ENCODE measurements around the gene FBXW9. TPM values are rescaled to one million over a fixed set of nuclear protein-coding genes. Genes with fewer than 3 reads are reported as not detected.
"Not testable (repeated sequence)": the region's sequence is repeated elsewhere in the genome, so short reads cannot be mapped to it uniquely, and the experiment has no call there.

Gene FBXW9
- total RNA-seq, 1 experiment from 2014 or later, result 21.2 TPM

DNA sequence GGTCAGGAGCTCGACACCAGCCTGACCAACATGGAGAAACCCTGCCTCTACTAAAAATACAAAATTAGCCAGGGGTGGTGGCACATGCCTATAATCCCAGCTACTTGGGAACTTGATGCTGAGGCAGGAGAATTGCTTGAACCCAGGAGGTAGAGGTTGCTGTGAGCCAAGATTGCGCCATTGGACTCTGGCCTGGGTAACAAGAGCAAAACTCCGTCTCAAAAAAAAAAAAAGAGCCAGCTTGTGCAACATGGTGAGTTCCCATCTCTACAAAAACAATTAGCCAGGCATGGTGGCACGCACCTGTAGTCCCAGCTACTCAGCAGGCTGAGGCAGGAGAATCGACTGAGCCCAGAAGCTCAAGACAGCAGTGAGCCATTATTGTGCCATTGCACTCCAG, 18.4 kb downstream of the FBXW9 start:
- peaks cover 30% of the 10 kb centered on the region for H3K36me3 ChIP-seq (replicated peaks; ENCODE audit: control insufficient read depth, insufficient read depth, low read length)
- not testable (repeated sequence) for H3K4me3 ChIP-seq (ENCODE audit: insufficient read depth, low read depth, low read length); DNase-seq

GRCh38 chr19:12676928-12677327, 19.5 kb downstream of the FBXW9 start:
- no peaks in the 10 kb centered on the region for H3K27me3 ChIP-seq (ENCODE audit: control insufficient read depth, insufficient read depth, low read length)
- no peak for DNase-seq
- H3K4me3 ChIP-seq (ENCODE audit: insufficient read depth, low read depth, low read length), result no peak overlapping the region
- peaks cover 30% of the 10 kb centered on the region for H3K36me3 ChIP-seq (replicated peaks; ENCODE audit: control insufficient read depth, insufficient read depth, low read length)

More for the DNA sequence above, 18.4 kb downstream of the FBXW9 start:
- H3K27me3 ChIP-seq (ENCODE audit: control insufficient read depth, insufficient read depth, low read length), result not testable (repeated sequence)

- no peak overlapping the region for H3K4me3 ChIP-seq (ENCODE audit: insufficient read depth, low read depth, low read length)
- H3K36me3 ChIP-seq (replicated peaks; ENCODE audit: control insufficient read depth, insufficient read depth, low read length), result peaks cover 30% of the 10 kb centered on the region
- H3K27me3 ChIP-seq (ENCODE audit: control insufficient read depth, insufficient read depth, low read length), result no peaks in the 10 kb centered on the region
- peak; percentile 96 for DNase-seq
Observed at GRCh38 chr19:12676384-12676792, 20.0 kb downstream of the FBXW9 start.

GRCh38 chr19:12675940-12676339, 20.5 kb downstream of the FBXW9 start:
- Histone ChIP-seq H3K4me3 (ENCODE audit: insufficient read depth, low read depth, low read length) (no peak overlapping the region), H3K27me3 (ENCODE audit: control insufficient read depth, insufficient read depth, low read length) (no peaks in the 10 kb centered on the region), H3K36me3 (replicated peaks; ENCODE audit: control insufficient read depth, insufficient read depth, low read length) (peaks cover 30% of the 10 kb centered on the region)
- no peak for DNase-seq

- Histone ChIP-seq H3K27me3 (ENCODE audit: control insufficient read depth, insufficient read depth, low read length) (no peaks in the 10 kb centered on the region), H3K36me3 (replicated peaks; ENCODE audit: control insufficient read depth, insufficient read depth, low read length) (peaks cover 30% of the 10 kb centered on the region), H3K4me3 (ENCODE audit: insufficient read depth, low read depth, low read length) (no peak overlapping the region)
- DNase-seq, result no peak
Observed at GRCh38 chr19:12675399-12675798, 21.0 kb downstream of the FBXW9 start.

DNA sequence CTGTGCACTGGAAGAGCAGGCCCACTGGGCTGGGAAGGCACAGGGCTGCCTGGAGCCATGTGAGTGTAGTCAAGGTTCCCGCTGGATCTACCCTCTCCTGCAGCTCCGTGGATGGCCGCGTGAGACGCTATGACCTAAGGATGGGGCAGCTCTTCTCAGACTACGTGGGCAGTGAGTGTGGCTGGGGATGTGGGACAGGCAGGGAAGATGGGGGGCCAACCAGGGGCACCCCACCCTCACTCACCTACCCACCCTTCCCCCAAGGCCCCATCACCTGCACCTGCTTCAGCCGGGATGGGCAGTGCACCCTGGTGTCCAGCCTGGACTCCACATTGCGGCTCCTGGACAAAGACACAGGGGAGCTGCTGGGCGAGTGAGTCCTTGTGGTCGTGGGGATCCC, 23.7 kb downstream of the FBXW9 start:
- Histone ChIP-seq H3K4me3 (ENCODE audit: insufficient read depth, low read depth, low read length) (no peak overlapping the region), H3K36me3 (replicated peaks; ENCODE audit: control insufficient read depth, insufficient read depth, low read length) (peaks cover 19% of the 10 kb centered on the region), H3K27me3 (ENCODE audit: control insufficient read depth, insufficient read depth, low read length) (no peaks in the 10 kb centered on the region)
- DNase-seq, result peak; percentile 46

DNA sequence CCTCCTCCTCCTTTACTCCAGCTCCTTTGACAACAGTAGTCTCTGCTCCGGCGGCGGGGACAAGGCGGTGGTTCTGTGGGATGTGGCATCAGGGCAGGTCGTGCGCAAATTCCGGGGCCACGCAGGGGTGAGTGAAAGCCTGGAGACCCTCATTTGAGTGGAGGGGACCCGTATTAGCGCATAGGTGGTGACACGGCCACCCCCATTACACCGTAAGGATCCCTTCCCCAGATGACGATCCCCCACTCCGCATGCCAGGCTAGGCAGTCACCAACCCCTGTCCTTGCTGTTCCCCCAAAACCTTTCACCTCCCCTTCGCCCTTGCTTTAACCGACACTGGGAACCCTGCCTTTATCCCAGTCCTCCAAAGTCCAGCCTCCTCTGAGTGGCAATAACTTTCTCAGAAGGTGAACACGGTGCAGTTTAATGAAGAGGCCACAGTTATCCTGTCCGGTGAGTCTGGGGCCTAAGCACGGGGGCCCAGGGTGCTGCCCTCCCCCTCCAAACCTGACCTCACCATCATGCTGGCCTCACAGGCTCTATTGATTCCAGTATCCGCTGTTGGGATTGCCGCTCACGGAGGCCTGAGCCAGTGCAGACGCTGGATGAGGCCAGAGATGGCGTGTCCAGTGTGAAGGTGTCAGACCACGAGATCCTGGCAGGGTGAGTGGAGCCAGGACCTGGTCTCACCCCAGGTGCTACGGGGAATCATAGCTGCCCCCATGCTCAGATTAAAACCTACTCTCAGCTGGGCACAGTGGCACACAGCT, 26.1 kb downstream of the FBXW9 start:
- no peak for DNase-seq
- Histone ChIP-seq H3K27me3 (ENCODE audit: control insufficient read depth, insufficient read depth, low read length) (no peaks in the 10 kb centered on the region), H3K36me3 (replicated peaks; ENCODE audit: control insufficient read depth, insufficient read depth, low read length) (peaks cover 5% of the 10 kb centered on the region), H3K4me3 (ENCODE audit: insufficient read depth, low read depth, low read length) (peak overlapping the region; percentile 87)

GRCh38 chr19:12669270-12670158, 26.9 kb downstream of the FBXW9 start:
- Histone ChIP-seq H3K27me3 (ENCODE audit: control insufficient read depth, insufficient read depth, low read length) (no peaks in the 10 kb centered on the region), H3K4me3 (ENCODE audit: insufficient read depth, low read depth, low read length) (peak overlapping the region; percentile 87)
- peak; percentile 86 for DNase-seq

GRCh38 chr19:12668932-12669269, 27.5 kb downstream of the FBXW9 start:
- peak; percentile 77 for DNase-seq
- Histone ChIP-seq H3K27me3 (ENCODE audit: control insufficient read depth, insufficient read depth, low read length) (no peaks in the 10 kb centered on the region), H3K36me3 (replicated peaks; ENCODE audit: control insufficient read depth, insufficient read depth, low read length) (peaks cover 4% of the 10 kb centered on the region), H3K4me3 (ENCODE audit: insufficient read depth, low read depth, low read length) (peak overlapping the region; percentile 87)

More at GRCh38 chr19:12669270-12670158, 26.9 kb downstream of the FBXW9 start:
- peaks cover 7% of the 10 kb centered on the region for H3K36me3 ChIP-seq (replicated peaks; ENCODE audit: control insufficient read depth, insufficient read depth, low read length)

DNA sequence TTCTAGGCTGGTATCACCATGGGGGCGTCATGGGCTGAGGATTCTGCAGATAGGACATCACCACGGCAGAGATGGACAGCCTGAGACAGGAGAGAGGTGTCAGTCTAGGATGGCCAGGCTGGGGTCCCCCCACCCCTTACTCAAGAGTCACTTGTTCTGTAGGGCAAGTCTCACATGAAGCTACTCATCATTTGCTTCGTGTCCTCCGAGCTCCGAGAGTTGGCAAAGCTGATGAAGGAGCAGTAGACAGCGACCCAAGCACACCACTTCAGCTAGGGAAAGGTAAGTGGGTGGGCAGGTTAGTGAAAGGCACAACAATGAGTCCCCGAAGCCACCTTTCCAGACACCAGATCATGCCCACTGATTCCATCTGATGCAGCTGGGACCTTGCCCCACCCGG, 28.1 kb downstream of the FBXW9 start:
- Histone ChIP-seq H3K4me3 (ENCODE audit: insufficient read depth, low read depth, low read length) (peak overlapping the region; percentile 87), H3K36me3 (replicated peaks; ENCODE audit: control insufficient read depth, insufficient read depth, low read length) (peaks cover 6% of the 10 kb centered on the region), H3K27me3 (ENCODE audit: control insufficient read depth, insufficient read depth, low read length) (no peaks in the 10 kb centered on the region)
- no peak for DNase-seq

DNA sequence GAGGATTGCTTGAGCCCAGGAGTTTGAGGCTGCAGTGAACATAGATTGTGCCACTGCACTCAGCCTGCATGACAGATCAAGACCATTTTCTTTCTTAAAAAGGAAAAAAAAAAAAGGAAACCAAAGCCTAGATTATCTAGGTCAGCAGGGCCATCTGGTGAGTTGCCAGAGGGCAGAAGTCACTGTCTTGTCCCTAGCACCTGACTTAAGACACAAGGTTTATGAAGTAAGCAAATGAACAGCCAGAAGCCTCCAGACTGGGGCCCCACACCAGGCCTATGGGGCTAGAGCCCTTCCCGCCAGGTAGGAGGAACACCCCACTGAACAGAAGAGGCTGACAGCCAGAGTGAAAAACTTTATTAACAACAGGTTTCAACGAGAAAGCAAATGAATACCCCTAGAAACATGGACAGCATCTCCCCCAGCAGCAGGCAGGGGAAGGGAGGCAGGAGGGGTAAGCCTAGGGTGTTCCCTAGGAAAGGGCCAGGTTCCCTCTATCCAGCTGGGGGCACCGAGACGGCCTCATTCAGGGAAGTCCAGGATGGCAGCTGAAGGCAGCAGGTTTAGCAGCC, 28.6 kb downstream of the FBXW9 start:
- Histone ChIP-seq H3K4me3 (ENCODE audit: insufficient read depth, low read depth, low read length) (no peak overlapping the region), H3K36me3 (replicated peaks; ENCODE audit: control insufficient read depth, insufficient read depth, low read length) (peaks cover 6% of the 10 kb centered on the region), H3K27me3 (ENCODE audit: control insufficient read depth, insufficient read depth, low read length) (no peaks in the 10 kb centered on the region)
- DNase-seq, result no peak

DNA sequence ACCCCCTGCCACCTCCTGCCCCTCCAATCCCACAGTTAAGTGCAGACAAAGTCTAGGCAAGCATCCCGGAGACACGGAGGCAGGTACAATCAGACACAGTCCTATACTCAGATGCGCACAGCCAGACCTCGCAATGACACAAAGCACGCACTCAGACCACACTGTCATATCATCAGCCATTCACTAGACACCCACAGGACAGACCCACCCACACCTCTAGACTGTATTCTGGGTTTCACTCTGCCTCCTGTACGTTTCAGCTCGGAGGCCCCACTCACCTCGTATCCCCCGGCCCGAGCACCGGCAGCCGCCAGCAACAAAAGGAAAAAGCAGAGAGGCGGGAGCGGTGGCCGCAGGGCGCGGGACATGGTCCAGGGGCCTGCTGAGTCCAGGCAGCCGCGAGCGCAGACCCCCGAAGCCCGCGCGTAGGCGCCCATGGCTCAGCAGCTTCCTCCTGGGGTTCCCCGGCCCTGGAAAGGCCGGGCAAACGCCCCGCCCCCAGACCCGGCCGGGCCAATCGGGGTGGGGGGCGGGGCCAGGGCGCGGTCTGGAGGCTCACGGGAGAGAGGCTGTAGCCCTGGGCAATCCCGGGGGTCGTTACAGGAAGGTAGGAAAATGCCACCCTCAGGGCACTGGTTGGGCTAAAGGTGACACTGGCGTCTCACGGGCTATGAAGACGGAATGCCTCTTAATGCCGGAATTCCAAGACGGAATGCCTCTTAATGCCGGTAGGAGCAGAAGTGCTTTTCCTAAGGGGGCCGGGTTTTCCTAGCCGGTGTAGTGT, 30.0 kb downstream of the FBXW9 start, which contains the start of the genes MAN2B1 and WDR83:
Gene MAN2B1, minus strand, starts transcription at position 478 of the 784 bp plus-strand sequence. Its CDS starts 41 bp downstream, at position 437.
Gene WDR83, plus strand, starts transcription at position 543 of the 784 bp plus-strand sequence. CDS start 2,984 bp downstream, outside the sequence.
- no peaks in the 10 kb centered on the region for H3K27me3 ChIP-seq (ENCODE audit: control insufficient read depth, insufficient read depth, low read length)
- H3K4me3 ChIP-seq (ENCODE audit: insufficient read depth, low read depth, low read length), result peak within 1 kb of the TSS; percentile 81
- peak; percentile 99 for DNase-seq

DNA sequence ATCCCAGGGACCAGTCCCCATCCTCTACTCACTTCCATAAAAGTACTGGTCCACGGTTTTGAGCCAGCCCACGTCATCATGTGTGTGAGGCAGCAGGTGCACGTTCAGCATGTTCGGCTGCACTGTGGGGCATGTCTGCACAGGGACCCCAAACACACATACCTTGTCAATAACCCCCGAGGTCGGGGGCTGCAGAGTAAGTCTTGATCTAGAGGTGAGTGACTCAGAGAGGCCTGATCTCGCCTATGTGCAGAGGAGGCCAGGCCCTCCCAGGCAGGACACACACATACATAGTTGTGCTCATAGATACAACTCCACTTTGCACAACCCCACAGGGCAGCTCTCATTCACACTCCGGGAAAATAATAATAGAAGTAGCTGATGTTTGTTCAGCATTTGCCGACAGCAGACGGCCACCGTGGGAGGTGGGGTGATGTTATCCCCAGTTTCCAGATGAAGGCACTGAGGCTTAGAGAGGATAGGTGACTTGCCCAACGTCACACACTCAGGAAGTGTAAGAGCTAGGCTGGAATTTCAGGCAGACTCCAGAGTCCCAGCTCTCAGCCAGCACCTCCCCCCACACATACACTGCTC, 30.7 kb downstream of the FBXW9 start:
- H3K36me3 ChIP-seq (replicated peaks; ENCODE audit: control insufficient read depth, insufficient read depth, low read length), result peaks cover 12% of the 10 kb centered on the region
- H3K4me3 ChIP-seq (ENCODE audit: insufficient read depth, low read depth, low read length), result peak overlapping the region; percentile 81
- no peak for DNase-seq
- no peaks in the 10 kb centered on the region for H3K27me3 ChIP-seq (ENCODE audit: control insufficient read depth, insufficient read depth, low read length)

More for the DNA sequence above, 30.0 kb downstream of the FBXW9 start, which contains the start of the genes MAN2B1 and WDR83:
- H3K36me3 ChIP-seq (replicated peaks; ENCODE audit: control insufficient read depth, insufficient read depth, low read length), result peaks cover 7% of the 10 kb centered on the region

DNA sequence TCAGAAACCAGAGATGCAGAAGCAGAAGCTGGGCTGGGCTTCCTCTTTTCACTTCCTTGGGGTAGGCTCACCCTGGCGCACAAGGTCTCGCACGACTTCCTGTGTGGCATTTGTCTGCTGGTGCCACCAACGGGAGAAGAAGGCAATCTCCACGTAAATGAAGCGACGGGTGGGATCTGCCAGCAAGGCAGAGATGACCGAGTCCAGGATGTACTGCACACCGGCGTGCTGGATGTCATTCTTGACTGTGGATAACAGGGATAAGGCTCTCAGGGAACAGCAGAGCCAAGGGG, 31.2 kb downstream of the FBXW9 start:
- peaks cover 12% of the 10 kb centered on the region for H3K36me3 ChIP-seq (replicated peaks; ENCODE audit: control insufficient read depth, insufficient read depth, low read length)
- H3K4me3 ChIP-seq (ENCODE audit: insufficient read depth, low read depth, low read length), result no peak overlapping the region
- H3K27me3 ChIP-seq (ENCODE audit: control insufficient read depth, insufficient read depth, low read length), result no peaks in the 10 kb centered on the region
- DNase-seq, result no peak
